ENCODE results near the gene ALOX5AP. TPM values are rescaled to one million over a fixed set of nuclear protein-coding genes. Genes with fewer than 3 reads are reported as not detected.

ALOX5AP gene
- total and polyA plus RNA-seq, 7 donors: 11.6 to 65.0 (median 23.9) TPM

GRCh38 chr13:30752201-30752797, 17.0 kb downstream of the ALOX5AP start:
- H3K9me3 ChIP-seq: no peaks in the 10 kb centered on the region
- intact Hi-C loops (cut with DNase I): no loop called here
- no peak for DNase-seq

DNA sequence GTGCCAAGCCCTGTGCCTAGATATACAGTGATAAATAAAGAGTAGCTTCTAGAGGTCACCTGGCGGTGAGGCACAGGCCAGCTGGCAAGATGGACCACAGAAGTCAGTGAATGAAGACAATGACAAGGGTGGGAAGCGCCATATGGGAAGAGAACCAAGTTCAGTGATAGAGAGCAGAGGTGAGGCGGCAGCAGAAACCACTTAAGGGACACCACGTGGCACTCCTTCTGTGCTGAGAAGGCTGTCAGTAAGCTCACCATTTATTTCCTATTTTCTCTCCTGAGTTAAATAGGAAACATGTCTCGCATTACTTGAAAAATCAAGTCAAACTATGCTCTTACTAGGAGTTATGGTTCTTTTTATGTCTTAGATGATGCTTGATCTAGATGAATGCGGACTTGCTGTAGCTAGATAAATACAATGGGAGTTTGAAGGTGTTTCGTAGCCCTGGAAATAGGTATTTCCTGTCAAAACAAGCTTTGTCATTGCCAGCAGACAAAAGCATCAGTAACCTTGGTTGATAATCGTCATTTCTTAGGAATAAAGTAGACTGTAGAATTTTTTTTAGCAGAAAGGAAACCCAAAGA, 17.8 kb downstream of the ALOX5AP start:
- intact Hi-C loops (cut with DNase I): no loop called here
- Histone ChIP-seq H3K27ac (no peak overlapping the region), H3K4me1 (no peaks in the 10 kb centered on the region), H3K36me3 (no peaks in the 10 kb centered on the region), H3K9me3 (no peaks in the 10 kb centered on the region), H3K27me3 (peaks cover 0 to 4% (median 0%) of the 10 kb centered on the region in 3 donors), H3K4me3 (no peak overlapping the region)
- TF ChIP-seq POLR2A (IDR thresholded peaks at IDR 0.05): no peak
- TF ChIP-seq, protein P1, sequence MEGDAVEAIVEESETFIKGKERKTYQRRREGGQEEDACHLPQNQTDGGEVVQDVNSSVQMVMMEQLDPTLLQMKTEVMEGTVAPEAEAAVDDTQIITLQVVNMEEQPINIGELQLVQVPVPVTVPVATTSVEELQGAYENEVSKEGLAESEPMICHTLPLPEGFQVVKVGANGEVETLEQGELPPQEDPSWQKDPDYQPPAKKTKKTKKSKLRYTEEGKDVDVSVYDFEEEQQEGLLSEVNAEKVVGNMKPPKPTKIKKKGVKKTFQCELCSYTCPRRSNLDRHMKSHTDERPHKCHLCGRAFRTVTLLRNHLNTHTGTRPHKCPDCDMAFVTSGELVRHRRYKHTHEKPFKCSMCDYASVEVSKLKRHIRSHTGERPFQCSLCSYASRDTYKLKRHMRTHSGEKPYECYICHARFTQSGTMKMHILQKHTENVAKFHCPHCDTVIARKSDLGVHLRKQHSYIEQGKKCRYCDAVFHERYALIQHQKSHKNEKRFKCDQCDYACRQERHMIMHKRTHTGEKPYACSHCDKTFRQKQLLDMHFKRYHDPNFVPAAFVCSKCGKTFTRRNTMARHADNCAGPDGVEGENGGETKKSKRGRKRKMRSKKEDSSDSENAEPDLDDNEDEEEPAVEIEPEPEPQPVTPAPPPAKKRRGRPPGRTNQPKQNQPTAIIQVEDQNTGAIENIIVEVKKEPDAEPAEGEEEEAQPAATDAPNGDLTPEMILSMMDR (IDR thresholded peaks at IDR 0.05): no peak
- TF ChIP-seq POLR2AphosphoS5 (IDR thresholded peaks at IDR 0.05): no peak
- no peak for TF ChIP-seq EP300 (IDR thresholded peaks at IDR 0.05)
- no peak for DNase-seq
- WGBS, 2 donors: 87 to 95% methylated on average over 8 of the region's 8 CpGs

More at GRCh38 chr13:30752201-30752797, 17.0 kb downstream of the ALOX5AP start:
- no peak overlapping the region for H3K27ac ChIP-seq
- H3K27me3 ChIP-seq: peaks cover 0 to 4% (median 0%) of the 10 kb centered on the region in 3 donors
- WGBS, 2 donors: 85 to 89% methylated on average over 11 of the region's 11 CpGs
- H3K4me3 ChIP-seq: no peak overlapping the region
- H3K4me1 ChIP-seq: no peaks in the 10 kb centered on the region
- H3K36me3 ChIP-seq: no peaks in the 10 kb centered on the region
- TF ChIP-seq, protein P1 (IDR thresholded peaks at IDR 0.05): no peak
- TF ChIP-seq POLR2A (IDR thresholded peaks at IDR 0.05): no peak

DNA sequence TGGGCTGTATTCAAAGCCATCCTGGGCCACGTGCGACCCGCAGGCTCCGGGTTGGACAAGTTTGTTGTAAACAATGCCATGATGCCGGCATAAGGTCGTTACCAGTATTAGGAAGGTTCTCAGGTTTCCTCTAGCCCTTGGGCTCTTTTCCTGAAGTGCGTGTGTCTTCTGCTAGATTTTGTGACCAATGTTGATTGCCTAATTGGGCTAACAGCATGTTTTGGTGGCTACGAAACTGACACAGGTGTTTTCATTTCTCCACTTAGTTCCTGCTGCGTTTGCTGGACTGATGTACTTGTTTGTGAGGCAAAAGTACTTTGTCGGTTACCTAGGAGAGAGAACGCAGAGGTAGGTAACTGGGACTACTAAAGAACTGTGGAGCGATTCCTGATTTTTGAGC, 20.3 kb downstream of the ALOX5AP start:
- intact Hi-C loops (cut with DNase I): no loop called here
- H3K36me3 ChIP-seq: no peaks in the 10 kb centered on the region
- WGBS, 2 donors: 86 to 88% methylated on average over 12 of the region's 12 CpGs
- TF ChIP-seq EP300 (IDR thresholded peaks at IDR 0.05) (no peak), POLR2AphosphoS5 (IDR thresholded peaks at IDR 0.05) (no peak), POLR2A (IDR thresholded peaks at IDR 0.05) (no peak)
- TF ChIP-seq, protein P1 (IDR thresholded peaks at IDR 0.05): no peak
- H3K9me3 ChIP-seq: no peaks in the 10 kb centered on the region
- H3K4me3 ChIP-seq: no peak overlapping the region
- H3K4me1 ChIP-seq: no peaks in the 10 kb centered on the region
- H3K27ac ChIP-seq: no peak overlapping the region
- DNase-seq: no peak
- H3K27me3 ChIP-seq: peaks cover 0 to 4% (median 0%) of the 10 kb centered on the region in 3 donors

- Histone ChIP-seq H3K9me3 (no peaks in the 10 kb centered on the region), H3K27me3 (peaks cover 0 to 4% (median 0%) of the 10 kb centered on the region in 3 donors), H3K36me3 (no peaks in the 10 kb centered on the region), H3K27ac (no peak overlapping the region), H3K4me3 (no peak overlapping the region), H3K4me1 (no peaks in the 10 kb centered on the region)
- no peak for DNase-seq
- TF ChIP-seq POLR2A (IDR thresholded peaks at IDR 0.05) (no peak), POLR2AphosphoS5 (IDR thresholded peaks at IDR 0.05) (no peak), EP300 (IDR thresholded peaks at IDR 0.05) (no peak)
- TF ChIP-seq, protein P1 (IDR thresholded peaks at IDR 0.05): no peak
- 79 to 80% methylated on average over 9 of the region's 9 CpGs for WGBS, 2 donors
- intact Hi-C loops (cut with DNase I): no loop called here
Measured at GRCh38 chr13:30757026-30757742, 21.8 kb downstream of the ALOX5AP start.

Data from sigmoid colon (tissue), 7 donors.